ENCODE measurements around the gene CTTNBP2NL.
A peak's percentile ranks its signal among the peaks of the same experiment; 100 is the strongest.

CTTNBP2NL gene
- total RNA-seq = 2.2 to 2.5 reads per million in 2 donors

GRCh38 chr1:112395821-112396652 is at the start of gene CTTNBP2NL:
TSS of gene CTTNBP2NL (plus strand) at chr1:112396214. CDS start at chr1:112416166, 19,952 bp downstream.
- DNase-seq = peak; percentile 51 to 84 (median 71)

- no peak for DNase-seq
Observed at GRCh38 chr1:112346801-112347350, 49.1 kb upstream of the CTTNBP2NL start.

- DNase-seq = no peak
Observed at GRCh38 chr1:112356765-112357164, 39.2 kb upstream of the CTTNBP2NL start.

- no peak for DNase-seq
Observed at GRCh38 chr1:112357467-112357866, 38.5 kb upstream of the CTTNBP2NL start.

GRCh38 chr1:112358061-112358770 is 37.8 kb upstream of the CTTNBP2NL start:
- no peak for DNase-seq

GRCh38 chr1:112358798-112359408 is 37.1 kb upstream of the CTTNBP2NL start:
- DNase-seq = peak in 3 of 5 experiments; percentile 11 to 31 (median 19)

GRCh38 chr1:112359961-112360767 is 35.9 kb upstream of the CTTNBP2NL start:
- no peak for DNase-seq

- DNase-seq = no peak
Observed at GRCh38 chr1:112363636-112364035, 32.4 kb upstream of the CTTNBP2NL start.

GRCh38 chr1:112368198-112368597 is 27.8 kb upstream of the CTTNBP2NL start:
- no peak for DNase-seq

GRCh38 chr1:112369392-112370285 is 26.4 kb upstream of the CTTNBP2NL start:
- DNase-seq = peak; percentile 43 to 78 (median 71)

GRCh38 chr1:112370996-112371395 is 25.0 kb upstream of the CTTNBP2NL start:
- DNase-seq = no peak

- no peak for DNase-seq
Observed at GRCh38 chr1:112371775-112372174, 24.2 kb upstream of the CTTNBP2NL start.

- DNase-seq = no peak
Observed at GRCh38 chr1:112373806-112374205, 22.2 kb upstream of the CTTNBP2NL start.

- no peak for DNase-seq
Observed at GRCh38 chr1:112375701-112376100, 20.3 kb upstream of the CTTNBP2NL start.

GRCh38 chr1:112380356-112380755 is 15.7 kb upstream of the CTTNBP2NL start:
- no peak for DNase-seq

- DNase-seq = no peak
Observed at GRCh38 chr1:112381324-112382076, 14.5 kb upstream of the CTTNBP2NL start.

GRCh38 chr1:112383759-112384370 is 12.1 kb upstream of the CTTNBP2NL start:
- no peak for DNase-seq

- no peak for DNase-seq
Observed at GRCh38 chr1:112386024-112386723, 9.8 kb upstream of the CTTNBP2NL start.

GRCh38 chr1:112386731-112387346 is 9.2 kb upstream of the CTTNBP2NL start:
- no peak for DNase-seq
